GM12892 (cell line): ENCODE results near the gene DPYD.

Experiments
- POLR2A ChIP-seq: IDR thresholded peaks from 2 replicates; pipeline ENCODE4 v1.6.1; 2011; ENCODE audit warnings: low read depth, low read length, control low read depth
- POLR2AphosphoS5 ChIP-seq: IDR thresholded peaks from 2 replicates; pipeline ENCODE4 v1.6.1; 2011; ENCODE audit warnings: low read depth, low read length, control low read depth

DNA sequence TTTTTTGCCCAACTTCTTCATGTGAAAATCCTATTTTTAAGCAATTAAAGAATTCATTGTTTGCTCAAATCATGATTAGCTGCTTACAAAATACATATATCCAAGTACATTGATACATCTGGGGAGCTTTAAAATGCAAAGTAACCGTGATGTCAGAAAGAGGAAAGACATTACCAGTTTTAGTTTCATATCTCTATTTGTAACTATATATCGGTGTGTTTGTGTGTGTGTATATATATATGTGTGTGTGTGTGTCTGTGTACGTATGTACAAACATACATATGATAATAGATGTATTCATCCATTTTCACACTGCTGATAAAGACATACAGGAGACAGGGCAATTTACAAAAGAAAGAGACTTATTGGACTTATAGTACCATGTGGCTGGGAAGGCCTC lies 310.1 kb downstream of the DPYD start:
- TF ChIP-seq POLR2A, result no peak
- TF ChIP-seq POLR2AphosphoS5, result no peak
